Body of pancreas (tissue), 4 donors: ENCODE measurements around the gene TCEAL8.
"Not testable (repeated sequence)": the region's sequence is repeated elsewhere in the genome, so short reads cannot be mapped to it uniquely, and the experiment has no call there.

Source experiments
- CTCF ChIP-seq, 7 experiments: fragments of 450-650 bp in 4 of 7; fragments of 200-600 bp in 3 of 7; sonication (generic) in 3 of 7; IDR thresholded peaks; one replicate each; pipeline ENCODE4 v1.5.1; 2016 to 2019; ENCODE audit warnings: antibody characterized with exemption in 7 of 7
- POLR2A ChIP-seq, 3 donors: fragments of 450-650 bp; IDR thresholded peaks; one replicate each; pipeline ENCODE4 v1.6.1; 2016; ENCODE audit warnings: antibody characterized with exemption in 3 of 3, mild to moderate bottlenecking in 2 of 3

GRCh38 chrX:103235608-103236007 is 19.3 kb downstream of the TCEAL8 start:
- not testable (repeated sequence) for TF ChIP-seq CTCF, POLR2A (IDR thresholded peaks at IDR 0.05)
